Transverse colon (tissue), 4 donors: ENCODE results near the gene OGFR. TPM values are rescaled to one million over a fixed set of nuclear protein-coding genes. Genes with fewer than 3 reads are reported as not detected.
A peak's percentile ranks its signal among the peaks of the same experiment; 100 is the strongest.

Experiments
- DNase-seq: peaks from one replicate; pipeline ENCODE4 v3.0.0-alpha.2; 2019
- H3K27ac ChIP-seq, 4 donors: fragments of 200-600 bp; sonication (generic); 2 replicates each; pipeline ENCODE4 v1.5.1; 2016 to 2018; ENCODE audit warnings: inconsistent platforms in 4 of 4
- H3K27me3 ChIP-seq: fragments of 200-600 bp; sonication (generic); 2 replicates; pipeline ENCODE4 v1.5.1; 2017; ENCODE audit warnings: inconsistent platforms
- H3K36me3 ChIP-seq, 4 donors: fragments of 200-600 bp; sonication (generic); 2 replicates each; pipeline ENCODE4 v1.5.1; 2017 to 2019; ENCODE audit warnings: inconsistent platforms in 4 of 4
- H3K4me1 ChIP-seq, 4 donors: fragments of 200-600 bp; sonication (generic); 2 replicates each; pipeline ENCODE4 v1.5.1; 2017 to 2020; ENCODE audit warnings: inconsistent platforms in 4 of 4
- H3K4me3 ChIP-seq, 4 donors: fragments of 200-600 bp; sonication (generic); 1 replicate in 1 of 4; 2 replicates in 3 of 4; pipeline versions ENCODE4 v1.5.1 to v1.6.1; 2017 to 2019; ENCODE audit warnings: inconsistent platforms in 4 of 4
- H3K9me3 ChIP-seq, 2 donors: fragments of 200-600 bp; sonication (generic); 2 replicates each; pipeline ENCODE4 v1.5.1; 2017 to 2019; ENCODE audit warnings: inconsistent platforms in 2 of 2
- EP300 ChIP-seq: sonication (generic); formaldehyde crosslinking; IDR thresholded peaks from one replicate; pipeline ENCODE4 v1.6.1; 2017; ENCODE audit warnings: antibody characterized with exemption, low read depth
- POLR2A ChIP-seq: fragments of 450-650 bp; IDR thresholded peaks from one replicate; pipeline ENCODE4 v1.6.1; 2016; ENCODE audit warnings: antibody characterized with exemption, mild to moderate bottlenecking, moderate library complexity
- POLR2AphosphoS5 ChIP-seq, 3 donors: sonication (generic); formaldehyde crosslinking; IDR thresholded peaks; one replicate each; pipeline ENCODE4 v1.6.1; 2016; ENCODE audit warnings: antibody characterized with exemption in 3 of 3
- WGBS, 2 donors: methylation state at CpG; one replicate each; pipeline ENCODE4 v1.1.5; 2018; ENCODE audit warnings: low coverage in 1 of 2; 5-methylcytosine and 5-hydroxymethylcytosine counted together
- in situ Hi-C, 4 donors: fragments of 200-750 bp; cut with MboI; loops; one replicate each; pipeline versions ENCODE4 v1.15.0 to v1.15.1; 2017; ENCODE audit warnings: low sequenced_read_pairs in 3 of 4, low pct_ligation_motif_present in 1 of 4, low pct_unique_long_range_greater_than_20kb in 1 of 4
- intact Hi-C: fragments of 100-400 bp; cut with DNase I; formaldehyde crosslinking; loops from one replicate; pipeline ENCODE4 v1.15.1; 2023; ENCODE audit warnings: low total_unique reads
- total RNA-seq, 4 donors: library from RNA; depleted of rRNA; stranded (reverse); fragments of >200 nt; gene quantifications; one replicate each; pipeline ENCODE4 v1.1.0, GENCODE V29; 2016
- TF ChIP-seq, protein P1 (sequence below), 5 experiments: fragments of 200-600 bp in 3 of 5; fragments of 450-650 bp in 2 of 5; sonication (generic) in 3 of 5; IDR thresholded peaks; 1 replicate in 2 of 5; 2 replicates in 3 of 5; pipeline ENCODE4 v1.5.1; 2016 to 2017; ENCODE audit warnings: antibody characterized with exemption in 5 of 5, inconsistent platforms in 3 of 5, mild to moderate bottlenecking in 2 of 5, moderate library complexity in 1 of 5

OGFR gene
- total RNA-seq, 4 donors from 2014 or later, result 55.2 to 137 (median 71.1) TPM

DNA sequence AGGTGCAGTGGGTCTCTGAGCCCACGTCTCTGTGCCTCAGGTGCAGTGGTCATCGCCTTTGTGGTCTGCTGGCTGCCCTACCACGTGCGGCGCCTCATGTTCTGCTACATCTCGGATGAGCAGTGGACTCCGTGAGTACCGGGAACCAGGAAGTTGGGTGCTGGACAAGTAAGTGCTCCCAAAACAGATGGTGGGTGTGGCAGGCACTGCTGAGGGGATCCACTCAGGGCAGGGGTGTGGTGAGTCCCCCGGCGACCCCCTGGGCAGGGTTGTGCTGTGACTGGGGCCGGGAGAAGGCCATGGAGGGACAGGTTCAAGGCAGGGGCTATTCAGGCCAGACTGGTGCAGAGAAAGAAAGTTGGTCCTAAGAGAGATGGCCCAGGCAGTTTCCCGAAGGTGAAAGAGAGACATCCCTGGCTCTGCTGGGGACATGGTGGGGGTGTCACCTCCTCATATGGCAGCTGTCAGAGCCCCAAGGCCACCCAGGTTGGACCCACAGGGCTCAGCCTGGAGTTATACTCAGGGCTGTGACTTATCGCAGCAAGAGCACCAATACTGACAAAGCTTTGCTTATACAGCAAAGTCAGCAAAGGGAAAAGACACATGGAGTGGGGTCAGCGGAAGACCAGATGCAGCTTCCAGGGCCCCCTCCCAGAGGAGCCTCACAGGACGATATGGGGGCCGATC is 46.3 kb upstream of the OGFR start:
- in situ Hi-C loops, result no loop called here
- no peak overlapping the region for H3K4me3 ChIP-seq
- DNase-seq, result no peak
- no peaks in the 10 kb centered on the region for H3K36me3 ChIP-seq
- no peaks in the 10 kb centered on the region for H3K9me3 ChIP-seq
- H3K4me1 ChIP-seq, result peaks cover 0 to 25% (median 9%) of the 10 kb centered on the region in 4 donors
- WGBS, 2 donors, result 60% methylated on average over 16 of the region's 16 CpGs; no CpG with 5 or more reads in 1 of the 2 donors
- intact Hi-C loops, result no loop called here
- H3K27me3 ChIP-seq, result peaks cover 24% of the 10 kb centered on the region
- no peak overlapping the region for H3K27ac ChIP-seq
- TF ChIP-seq POLR2A (no peak), EP300 (no peak)
- TF ChIP-seq, protein P1, sequence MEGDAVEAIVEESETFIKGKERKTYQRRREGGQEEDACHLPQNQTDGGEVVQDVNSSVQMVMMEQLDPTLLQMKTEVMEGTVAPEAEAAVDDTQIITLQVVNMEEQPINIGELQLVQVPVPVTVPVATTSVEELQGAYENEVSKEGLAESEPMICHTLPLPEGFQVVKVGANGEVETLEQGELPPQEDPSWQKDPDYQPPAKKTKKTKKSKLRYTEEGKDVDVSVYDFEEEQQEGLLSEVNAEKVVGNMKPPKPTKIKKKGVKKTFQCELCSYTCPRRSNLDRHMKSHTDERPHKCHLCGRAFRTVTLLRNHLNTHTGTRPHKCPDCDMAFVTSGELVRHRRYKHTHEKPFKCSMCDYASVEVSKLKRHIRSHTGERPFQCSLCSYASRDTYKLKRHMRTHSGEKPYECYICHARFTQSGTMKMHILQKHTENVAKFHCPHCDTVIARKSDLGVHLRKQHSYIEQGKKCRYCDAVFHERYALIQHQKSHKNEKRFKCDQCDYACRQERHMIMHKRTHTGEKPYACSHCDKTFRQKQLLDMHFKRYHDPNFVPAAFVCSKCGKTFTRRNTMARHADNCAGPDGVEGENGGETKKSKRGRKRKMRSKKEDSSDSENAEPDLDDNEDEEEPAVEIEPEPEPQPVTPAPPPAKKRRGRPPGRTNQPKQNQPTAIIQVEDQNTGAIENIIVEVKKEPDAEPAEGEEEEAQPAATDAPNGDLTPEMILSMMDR (IDR thresholded peaks at IDR 0.05), result no peak

DNA sequence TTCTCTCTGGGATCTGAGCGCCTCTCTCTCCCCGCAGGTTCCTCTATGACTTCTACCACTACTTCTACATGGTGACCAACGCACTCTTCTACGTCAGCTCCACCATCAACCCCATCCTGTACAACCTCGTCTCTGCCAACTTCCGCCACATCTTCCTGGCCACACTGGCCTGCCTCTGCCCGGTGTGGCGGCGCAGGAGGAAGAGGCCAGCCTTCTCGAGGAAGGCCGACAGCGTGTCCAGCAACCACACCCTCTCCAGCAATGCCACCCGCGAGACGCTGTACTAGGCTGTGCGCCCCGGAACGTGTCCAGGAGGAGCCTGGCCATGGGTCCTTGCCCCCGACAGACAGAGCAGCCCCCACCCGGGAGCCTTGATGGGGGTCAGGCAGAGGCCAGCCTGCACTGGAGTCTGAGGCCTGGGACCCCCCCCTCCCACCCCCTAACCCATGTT is 44.6 kb upstream of the OGFR start:
- H3K27me3 ChIP-seq, result peaks cover 24% of the 10 kb centered on the region
- 85% methylated on average over 18 of the region's 20 CpGs; no CpG with 5 or more reads in 1 of the 2 donors for WGBS, 2 donors

GRCh38 chr20:62760471-62760855 is 44.2 kb upstream of the OGFR start:
- 35% methylated on average over 11 of the region's 11 CpGs; no CpG with 5 or more reads in 1 of the 2 donors for WGBS, 2 donors
- intact Hi-C loops (no loop called here), in situ Hi-C loops (no loop called here)
- Histone ChIP-seq H3K4me3 (no peak overlapping the region), H3K9me3 (no peaks in the 10 kb centered on the region), H3K27me3 (peaks cover 24% of the 10 kb centered on the region), H3K27ac (peak overlapping the region in 2 of 4 donors; percentile 55 to 74), H3K36me3 (no peaks in the 10 kb centered on the region), H3K4me1 (peaks cover 0 to 25% (median 9%) of the 10 kb centered on the region in 4 donors)
- no peak for DNase-seq
- TF ChIP-seq EP300, result no peak

More for the DNA sequence above, 44.6 kb upstream of the OGFR start:
- peaks cover 0 to 25% (median 9%) of the 10 kb centered on the region in 4 donors for H3K4me1 ChIP-seq
- TF ChIP-seq EP300, result no peak
- TF ChIP-seq POLR2A, result no peak
- TF ChIP-seq POLR2AphosphoS5 (IDR thresholded peaks at IDR 0.05), result no peak
- TF ChIP-seq, protein P1 (IDR thresholded peaks at IDR 0.05), result no peak
- H3K4me3 ChIP-seq, result no peak overlapping the region
- H3K36me3 ChIP-seq, result no peaks in the 10 kb centered on the region
- in situ Hi-C loops, result no loop called here
- H3K27ac ChIP-seq, result no peak overlapping the region
- H3K9me3 ChIP-seq, result no peaks in the 10 kb centered on the region
- no peak for DNase-seq
- intact Hi-C loops, result no loop called here

GRCh38 chr20:62760856-62761758 is 43.5 kb upstream of the OGFR start:
- TF ChIP-seq POLR2AphosphoS5 (IDR thresholded peaks at IDR 0.05), result no peak
- no peak for TF ChIP-seq POLR2A
- no peak for TF ChIP-seq EP300
- TF ChIP-seq, protein P1 (IDR thresholded peaks at IDR 0.05), result no peak
- 57% methylated on average over 26 of the region's 26 CpGs; no CpG with 5 or more reads in 1 of the 2 donors for WGBS, 2 donors
- Histone ChIP-seq H3K27ac (peak overlapping the region in 3 of 4 donors; percentile 52 to 74 (median 55)), H3K4me1 (peaks cover 0 to 23% (median 8%) of the 10 kb centered on the region in 4 donors), H3K4me3 (no peak overlapping the region), H3K27me3 (peaks cover 22% of the 10 kb centered on the region), H3K36me3 (no peaks in the 10 kb centered on the region), H3K9me3 (no peaks in the 10 kb centered on the region)
- in situ Hi-C loops (no loop called here), intact Hi-C loops (no loop called here)
- DNase-seq, result no peak
